Progenitor cell of endocrine pancreas (in vitro differentiated cells): ENCODE results near the gene JUP. TPM values are rescaled to one million over a fixed set of nuclear protein-coding genes. Genes with fewer than 3 reads are reported as not detected.

Experiments
- DNase-seq: peaks from one replicate; pipeline ENCODE4 v3.0.0; 2021; ENCODE audit warnings: low spot score; ENCODE audit not compliant: unreplicated experiment
- H3K27ac Mint-ChIP-seq: 2 replicates; pipeline ENCODE4 v1.8.0; 2021; ENCODE audit warnings: mild to moderate bottlenecking, moderate library complexity, mixed read lengths
- H3K27me3 Mint-ChIP-seq: 2 replicates; pipeline ENCODE4 v1.8.0; 2021; ENCODE audit warnings: mixed read lengths
- H3K36me3 Mint-ChIP-seq: 2 replicates; pipeline ENCODE4 v1.8.0; 2022; ENCODE audit warnings: mixed read lengths; ENCODE audit not compliant: insufficient read depth
- H3K4me1 Mint-ChIP-seq: 2 replicates; pipeline ENCODE4 v1.8.0; 2021; ENCODE audit warnings: low read depth, mixed read lengths
- H3K4me3 Mint-ChIP-seq: 2 replicates; pipeline ENCODE4 v1.8.0; 2021; ENCODE audit warnings: low read depth, mild to moderate bottlenecking, moderate library complexity, mixed read lengths
- H3K9me3 Mint-ChIP-seq: 2 replicates; pipeline ENCODE4 v1.8.0; 2021; ENCODE audit warnings: low read depth, mixed read lengths
- CTCF ChIP-seq: fragments of 200-600 bp; sonication (generic); IDR thresholded peaks from one replicate; pipeline ENCODE4 v1.5.0; 2021; ENCODE audit warnings: antibody characterized with exemption, mild to moderate bottlenecking; ENCODE audit not compliant: unreplicated experiment
- total RNA-seq: library from RNA; stranded (reverse); gene quantifications from 2 replicates; pipeline ENCODE4 v1.2.1, GENCODE V29; 2021

Gene JUP
- total RNA-seq, 1 donor from 2014 or later, result 195 TPM

- Mint-ChIP-seq H3K4me3 (no peak overlapping the region), H3K9me3 (no peaks in the 10 kb centered on the region), H3K27ac (no peak overlapping the region), H3K27me3 (no peaks in the 10 kb centered on the region), H3K36me3 (peaks cover 33% of the 10 kb centered on the region), H3K4me1 (no peaks in the 10 kb centered on the region)
- no peak for TF ChIP-seq CTCF
- DNase-seq, result no peak
Measured at GRCh38 chr17:41758601-41759000, 27.9 kb downstream of the JUP start.

GRCh38 chr17:41754066-41754465 lies 32.4 kb downstream of the JUP start:
- Mint-ChIP-seq H3K4me1 (no peaks in the 10 kb centered on the region), H3K36me3 (peaks cover 17% of the 10 kb centered on the region), H3K4me3 (no peak overlapping the region), H3K9me3 (no peaks in the 10 kb centered on the region), H3K27me3 (no peaks in the 10 kb centered on the region), H3K27ac (peak overlapping the region; percentile 86)
- no peak for DNase-seq
- TF ChIP-seq CTCF, result no peak

GRCh38 chr17:41751288-41751687 lies 35.2 kb downstream of the JUP start:
- peaks cover 9% of the 10 kb centered on the region for H3K36me3 Mint-ChIP-seq
- peak overlapping the region; percentile 67 for H3K27ac Mint-ChIP-seq
- H3K4me1 Mint-ChIP-seq, result no peaks in the 10 kb centered on the region
- no peaks in the 10 kb centered on the region for H3K9me3 Mint-ChIP-seq
- no peak overlapping the region for H3K4me3 Mint-ChIP-seq
- no peak for DNase-seq
- TF ChIP-seq CTCF, result no peak
- peaks cover 4% of the 10 kb centered on the region for H3K27me3 Mint-ChIP-seq

GRCh38 chr17:41750862-41751261 lies 35.6 kb downstream of the JUP start:
- peaks cover 7% of the 10 kb centered on the region for H3K36me3 Mint-ChIP-seq
- peaks cover 4% of the 10 kb centered on the region for H3K27me3 Mint-ChIP-seq
- DNase-seq, result no peak
- H3K4me1 Mint-ChIP-seq, result no peaks in the 10 kb centered on the region
- no peak overlapping the region for H3K4me3 Mint-ChIP-seq
- TF ChIP-seq CTCF, result no peak
- peak overlapping the region; percentile 67 for H3K27ac Mint-ChIP-seq
- H3K9me3 Mint-ChIP-seq, result no peaks in the 10 kb centered on the region

GRCh38 chr17:41748275-41748674 lies 38.2 kb downstream of the JUP start:
- H3K27me3 Mint-ChIP-seq, result peaks cover 4% of the 10 kb centered on the region
- TF ChIP-seq CTCF, result no peak
- H3K27ac Mint-ChIP-seq, result peak overlapping the region; percentile 69
- H3K4me1 Mint-ChIP-seq, result no peaks in the 10 kb centered on the region
- H3K36me3 Mint-ChIP-seq, result peaks cover 1% of the 10 kb centered on the region
- no peak for DNase-seq
- no peaks in the 10 kb centered on the region for H3K9me3 Mint-ChIP-seq
- no peak overlapping the region for H3K4me3 Mint-ChIP-seq
